Transverse colon (tissue), 4 donors: ENCODE measurements around the gene LMNA.

Experiments used
- EP300 ChIP-seq: sonication (generic); formaldehyde crosslinking; IDR thresholded peaks from one replicate; pipeline ENCODE4 v1.6.1; 2017; ENCODE audit warnings: antibody characterized with exemption, low read depth
- POLR2A ChIP-seq: fragments of 450-650 bp; IDR thresholded peaks from one replicate; pipeline ENCODE4 v1.6.1; 2016; ENCODE audit warnings: antibody characterized with exemption, mild to moderate bottlenecking, moderate library complexity
- POLR2AphosphoS5 ChIP-seq, 3 donors: sonication (generic); formaldehyde crosslinking; IDR thresholded peaks; one replicate each; pipeline ENCODE4 v1.6.1; 2016; ENCODE audit warnings: antibody characterized with exemption in 3 of 3
- TF ChIP-seq, protein P1 (sequence below), 5 experiments: fragments of 200-600 bp in 3 of 5; fragments of 450-650 bp in 2 of 5; sonication (generic) in 3 of 5; IDR thresholded peaks; 1 replicate in 2 of 5; 2 replicates in 3 of 5; pipeline ENCODE4 v1.5.1; 2016 to 2017; ENCODE audit warnings: antibody characterized with exemption in 5 of 5, inconsistent platforms in 3 of 5, mild to moderate bottlenecking in 2 of 5, moderate library complexity in 1 of 5

DNA sequence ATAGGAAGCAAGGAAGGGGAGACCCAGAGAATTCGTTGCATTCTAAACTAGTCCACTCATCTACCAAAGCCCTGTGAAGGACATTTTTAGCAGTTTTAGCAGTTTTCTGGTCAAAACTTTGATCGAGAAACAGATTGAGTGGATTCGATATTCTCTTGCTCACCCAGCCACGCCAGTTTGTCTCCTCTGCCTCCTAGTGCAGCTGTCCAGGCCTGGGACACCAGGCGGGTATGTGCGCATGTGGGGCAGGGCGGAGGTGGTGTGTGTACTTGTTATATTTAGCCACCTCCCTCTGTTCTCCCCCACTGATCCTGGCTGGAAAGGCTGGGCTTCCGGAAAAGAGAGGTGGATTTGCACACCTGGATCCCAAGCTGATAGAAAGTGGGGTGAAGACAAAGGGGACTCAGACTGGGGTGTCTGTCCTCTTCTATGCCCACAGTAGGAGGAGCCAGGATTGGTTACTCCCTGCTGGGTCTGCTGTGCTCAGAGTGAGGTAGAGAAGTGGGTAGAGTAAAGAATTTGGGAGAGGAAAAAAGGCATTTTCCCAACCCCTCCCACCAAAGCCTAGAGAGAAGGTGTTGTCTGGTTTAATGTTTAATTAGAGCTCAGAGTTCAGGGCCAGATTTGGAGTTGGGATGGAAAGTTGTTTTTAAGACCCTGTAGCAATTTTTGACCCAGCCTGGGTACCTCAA is 3.8 kb downstream of the LMNA start:
- TF ChIP-seq, protein P1, sequence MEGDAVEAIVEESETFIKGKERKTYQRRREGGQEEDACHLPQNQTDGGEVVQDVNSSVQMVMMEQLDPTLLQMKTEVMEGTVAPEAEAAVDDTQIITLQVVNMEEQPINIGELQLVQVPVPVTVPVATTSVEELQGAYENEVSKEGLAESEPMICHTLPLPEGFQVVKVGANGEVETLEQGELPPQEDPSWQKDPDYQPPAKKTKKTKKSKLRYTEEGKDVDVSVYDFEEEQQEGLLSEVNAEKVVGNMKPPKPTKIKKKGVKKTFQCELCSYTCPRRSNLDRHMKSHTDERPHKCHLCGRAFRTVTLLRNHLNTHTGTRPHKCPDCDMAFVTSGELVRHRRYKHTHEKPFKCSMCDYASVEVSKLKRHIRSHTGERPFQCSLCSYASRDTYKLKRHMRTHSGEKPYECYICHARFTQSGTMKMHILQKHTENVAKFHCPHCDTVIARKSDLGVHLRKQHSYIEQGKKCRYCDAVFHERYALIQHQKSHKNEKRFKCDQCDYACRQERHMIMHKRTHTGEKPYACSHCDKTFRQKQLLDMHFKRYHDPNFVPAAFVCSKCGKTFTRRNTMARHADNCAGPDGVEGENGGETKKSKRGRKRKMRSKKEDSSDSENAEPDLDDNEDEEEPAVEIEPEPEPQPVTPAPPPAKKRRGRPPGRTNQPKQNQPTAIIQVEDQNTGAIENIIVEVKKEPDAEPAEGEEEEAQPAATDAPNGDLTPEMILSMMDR (IDR thresholded peaks at IDR 0.05): no peak
- TF ChIP-seq POLR2A: peak; percentile 92
- no peak for TF ChIP-seq EP300
- TF ChIP-seq POLR2AphosphoS5 (IDR thresholded peaks at IDR 0.05): peak; percentile 93 to 97 (median 96)
